ENCODE data around the gene FMN1.
A peak's percentile ranks its signal among the peaks of the same experiment; 100 is the strongest.

FMN1 gene

DNA sequence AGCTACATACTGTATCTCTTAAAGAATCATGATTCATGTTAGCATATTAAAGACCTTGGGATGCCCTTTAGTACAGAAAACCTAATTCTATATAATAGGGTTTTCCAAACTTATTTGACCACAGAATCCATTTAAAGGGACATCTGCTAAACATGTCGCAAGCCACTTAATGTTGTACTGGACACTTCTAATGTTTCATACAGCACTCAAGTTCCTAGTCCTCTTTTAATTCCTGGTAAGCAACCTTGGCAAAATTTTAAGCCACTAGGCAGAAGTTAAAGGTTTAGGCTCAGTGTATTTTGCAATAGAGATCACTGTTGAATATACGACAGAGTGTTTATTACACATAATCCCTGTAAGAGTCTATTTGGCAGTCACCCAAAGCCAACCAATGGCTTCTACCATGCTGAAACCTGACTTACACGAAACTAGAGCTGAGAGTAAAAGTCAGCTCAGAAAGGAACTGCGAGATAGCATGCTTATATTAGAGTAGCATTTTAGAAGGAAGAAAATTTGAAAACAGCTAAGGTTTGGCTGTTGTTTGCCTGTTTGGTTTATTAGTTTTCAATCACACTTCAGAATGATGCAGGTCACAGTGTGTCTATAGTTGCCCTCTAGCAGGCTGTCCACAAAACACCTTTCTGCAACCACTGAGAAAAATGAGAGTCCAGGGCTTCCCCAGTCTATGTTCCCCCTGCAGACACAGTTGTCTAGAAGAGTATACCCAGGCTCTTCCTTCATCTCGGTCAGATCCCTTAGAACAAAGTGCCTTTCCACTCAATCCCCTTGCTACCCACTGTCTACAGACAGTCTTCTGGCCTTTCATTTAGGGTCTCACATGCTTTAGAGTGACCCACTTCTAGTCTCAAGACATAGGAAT, 104.4 kb downstream of the FMN1 start:
- H3K36me3 ChIP-seq (ENCODE audit: control insufficient read depth in 4 of 4, insufficient read depth in 4 of 4, low read length in 3 of 4): no peaks in the 10 kb centered on the region
- DNase-seq: no peak
- H3K27ac ChIP-seq (ENCODE audit: insufficient read depth in 1 of 2, low read depth in 1 of 2, low read length in 2 of 2, poor library complexity in 1 of 2, severe bottlenecking in 2 of 2): no peak overlapping the region
- 89% methylated on average over 4 of the region's 5 CpGs for WGBS (ENCODE audit: insufficient coverage)
- CTCF ChIA-PET: interaction anchor here (1.3 to 13.8 kb wide), 5 partner anchors 8 to 126 kb away, joined by 3 to 162 read pairs (median 3); no protein-coding TSS in a partner anchor
- peaks cover 0 to 7% (median 0%) of the 10 kb centered on the region in 4 experiments for H3K4me1 ChIP-seq (ENCODE audit: control extremely low read depth in 1 of 4, control insufficient read depth in 4 of 4, insufficient read depth in 4 of 4, low read length in 3 of 4)
- POLR2A ChIA-PET: interaction anchor here (0.6 kb wide), 1 partner anchor 42 kb away, joined by 4 read pairs; no protein-coding TSS in a partner anchor
- H3K9me3 ChIP-seq (ENCODE audit: control extremely low read depth in 1 of 5, control insufficient read depth in 4 of 5, insufficient read depth in 2 of 5, low read depth in 1 of 5, low read length in 4 of 5): no peaks in the 10 kb centered on the region
- no peak overlapping the region for H3K4me3 ChIP-seq (ENCODE audit: control insufficient read depth in 1 of 7, extremely low read depth in 1 of 7, insufficient read depth in 4 of 7, low read depth in 2 of 7, low read length in 6 of 7)
- H3K27me3 ChIP-seq (replicated peaks in 2 of 5; ENCODE audit: control insufficient read depth in 4 of 5, insufficient read depth in 5 of 5, low read length in 4 of 5): no peaks in the 10 kb centered on the region

- Histone ChIP-seq H3K27me3 (replicated peaks in 2 of 5; ENCODE audit: control insufficient read depth in 4 of 5, insufficient read depth in 5 of 5, low read length in 4 of 5) (no peaks in the 10 kb centered on the region), H3K36me3 (ENCODE audit: control insufficient read depth in 4 of 4, insufficient read depth in 4 of 4, low read length in 3 of 4) (no peaks in the 10 kb centered on the region), H3K27ac (ENCODE audit: insufficient read depth in 1 of 2, low read depth in 1 of 2, low read length in 2 of 2, poor library complexity in 1 of 2, severe bottlenecking in 2 of 2) (no peak overlapping the region), H3K4me3 (ENCODE audit: control insufficient read depth in 1 of 7, extremely low read depth in 1 of 7, insufficient read depth in 4 of 7, low read depth in 2 of 7, low read length in 6 of 7) (no peak overlapping the region), H3K9me3 (ENCODE audit: control extremely low read depth in 1 of 5, control insufficient read depth in 4 of 5, insufficient read depth in 2 of 5, low read depth in 1 of 5, low read length in 4 of 5) (no peaks in the 10 kb centered on the region), H3K4me1 (ENCODE audit: control extremely low read depth in 1 of 4, control insufficient read depth in 4 of 4, insufficient read depth in 4 of 4, low read length in 3 of 4) (peaks cover 0 to 7% (median 0%) of the 10 kb centered on the region in 4 experiments)
- DNase-seq: no peak
- WGBS (ENCODE audit: insufficient coverage): 94% methylated on average over 3 of the region's 7 CpGs
- ChIA-PET POLR2A (interaction anchor here (0.6 kb wide), 1 partner anchor 22 kb away, joined by 3 read pairs; no protein-coding TSS in a partner anchor), CTCF (interaction anchor here (0.8 to 13.8 kb wide), 7 partner anchors 9 to 127 kb away, joined by 3 to 162 read pairs (median 3); no protein-coding TSS in a partner anchor)
Measured at GRCh38 chr15:33089165-33089877, 105.2 kb downstream of the FMN1 start.

DNA sequence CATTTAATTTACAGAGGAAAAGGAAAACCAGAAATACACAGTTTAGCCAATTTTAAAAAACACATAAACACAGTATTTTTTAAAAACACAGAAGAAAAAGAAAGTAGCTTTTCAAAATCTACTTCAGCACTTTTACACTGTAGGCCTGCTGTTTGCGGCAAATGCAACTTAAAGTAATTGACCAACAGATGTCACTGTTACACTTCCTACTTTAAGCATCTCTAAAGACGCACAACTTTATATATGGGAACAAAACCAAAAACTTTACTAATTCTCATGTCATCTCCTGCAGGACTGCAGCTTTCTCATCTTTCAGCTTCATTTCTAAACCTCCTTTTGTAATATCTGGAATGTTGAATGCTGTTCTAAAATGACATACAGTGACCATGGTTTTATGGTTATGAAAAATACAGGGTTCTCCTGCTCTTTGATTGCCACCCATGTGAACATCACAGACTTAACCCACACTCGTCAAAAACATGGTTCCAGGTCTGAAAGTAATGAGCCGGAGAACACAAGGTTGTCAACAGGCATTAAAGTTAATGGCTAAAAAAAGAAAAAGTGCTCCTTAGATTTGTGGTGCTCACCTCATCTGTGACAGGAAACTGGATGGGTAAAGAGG, 107.9 kb downstream of the FMN1 start:
- Histone ChIP-seq H3K4me1 (ENCODE audit: control extremely low read depth in 1 of 4, control insufficient read depth in 4 of 4, insufficient read depth in 4 of 4, low read length in 3 of 4) (no peaks in the 10 kb centered on the region), H3K4me3 (ENCODE audit: control insufficient read depth in 1 of 7, extremely low read depth in 1 of 7, insufficient read depth in 4 of 7, low read depth in 2 of 7, low read length in 6 of 7) (no peak overlapping the region)

GRCh38 chr15:33084661-33085060, 109.9 kb downstream of the FMN1 start:
- H3K27me3 ChIP-seq (replicated peaks in 2 of 5; ENCODE audit: control insufficient read depth in 4 of 5, insufficient read depth in 5 of 5, low read length in 4 of 5): peaks cover 0 to 3% (median 0%) of the 10 kb centered on the region in 5 experiments
- no peaks in the 10 kb centered on the region for H3K36me3 ChIP-seq (ENCODE audit: control insufficient read depth in 4 of 4, insufficient read depth in 4 of 4, low read length in 3 of 4)
- no peaks in the 10 kb centered on the region for H3K9me3 ChIP-seq (ENCODE audit: control extremely low read depth in 1 of 5, control insufficient read depth in 4 of 5, insufficient read depth in 2 of 5, low read depth in 1 of 5, low read length in 4 of 5)
- CTCF ChIA-PET: interaction anchor here (1.0 to 13.8 kb wide), 3 partner anchors 9 to 50 kb away, joined by 4 to 162 read pairs (median 4); no protein-coding TSS in a partner anchor
- H3K4me3 ChIP-seq (ENCODE audit: control insufficient read depth in 1 of 7, extremely low read depth in 1 of 7, insufficient read depth in 4 of 7, low read depth in 2 of 7, low read length in 6 of 7): no peak overlapping the region
- POLR2A ChIA-PET: no interaction called here
- 93% methylated on average over 4 of the region's 4 CpGs for WGBS (ENCODE audit: insufficient coverage)
- no peaks in the 10 kb centered on the region for H3K4me1 ChIP-seq (ENCODE audit: control extremely low read depth in 1 of 4, control insufficient read depth in 4 of 4, insufficient read depth in 4 of 4, low read length in 3 of 4)
- no peak overlapping the region for H3K27ac ChIP-seq (ENCODE audit: insufficient read depth in 1 of 2, low read depth in 1 of 2, low read length in 2 of 2, poor library complexity in 1 of 2, severe bottlenecking in 2 of 2)
- no peak for DNase-seq

More for the DNA sequence above, 107.9 kb downstream of the FMN1 start:
- Histone ChIP-seq H3K27me3 (replicated peaks in 2 of 5; ENCODE audit: control insufficient read depth in 4 of 5, insufficient read depth in 5 of 5, low read length in 4 of 5) (peaks cover 0 to 3% (median 0%) of the 10 kb centered on the region in 5 experiments), H3K9me3 (ENCODE audit: control extremely low read depth in 1 of 5, control insufficient read depth in 4 of 5, insufficient read depth in 2 of 5, low read depth in 1 of 5, low read length in 4 of 5) (no peaks in the 10 kb centered on the region), H3K27ac (ENCODE audit: insufficient read depth in 1 of 2, low read depth in 1 of 2, low read length in 2 of 2, poor library complexity in 1 of 2, severe bottlenecking in 2 of 2) (no peak overlapping the region), H3K36me3 (ENCODE audit: control insufficient read depth in 4 of 4, insufficient read depth in 4 of 4, low read length in 3 of 4) (no peaks in the 10 kb centered on the region)
- peak; percentile 64 to 83 (median 80) for DNase-seq
- ChIA-PET CTCF (interaction anchor here (0.6 to 13.8 kb wide), 13 partner anchors 10 to 211 kb away, joined by 3 to 162 read pairs (median 3); no protein-coding TSS in a partner anchor), POLR2A (interaction anchor here (0.6 kb wide), 2 partner anchors 47 to 111 kb away, joined by 3 to 4 read pairs; no protein-coding TSS in a partner anchor)
- WGBS (ENCODE audit: insufficient coverage): 11% methylated on average over 1 of the region's 4 CpGs

- H3K9me3 ChIP-seq (ENCODE audit: control extremely low read depth in 1 of 5, control insufficient read depth in 4 of 5, insufficient read depth in 2 of 5, low read depth in 1 of 5, low read length in 4 of 5): no peaks in the 10 kb centered on the region
- H3K4me3 ChIP-seq (ENCODE audit: control insufficient read depth in 1 of 7, extremely low read depth in 1 of 7, insufficient read depth in 4 of 7, low read depth in 2 of 7, low read length in 6 of 7): no peak overlapping the region
- ChIA-PET POLR2A (no interaction called here), CTCF (interaction anchor here (0.6 to 13.8 kb wide), 3 partner anchors 51 to 145 kb away, joined by 3 to 162 read pairs (median 3); no protein-coding TSS in a partner anchor)
- 100% methylated on average over 2 of the region's 6 CpGs for WGBS (ENCODE audit: insufficient coverage)
- peaks cover 0 to 3% (median 0%) of the 10 kb centered on the region in 5 experiments for H3K27me3 ChIP-seq (replicated peaks in 2 of 5; ENCODE audit: control insufficient read depth in 4 of 5, insufficient read depth in 5 of 5, low read length in 4 of 5)
- H3K36me3 ChIP-seq (ENCODE audit: control insufficient read depth in 4 of 4, insufficient read depth in 4 of 4, low read length in 3 of 4): no peaks in the 10 kb centered on the region
- no peaks in the 10 kb centered on the region for H3K4me1 ChIP-seq (ENCODE audit: control extremely low read depth in 1 of 4, control insufficient read depth in 4 of 4, insufficient read depth in 4 of 4, low read length in 3 of 4)
- H3K27ac ChIP-seq (ENCODE audit: insufficient read depth in 1 of 2, low read depth in 1 of 2, low read length in 2 of 2, poor library complexity in 1 of 2, severe bottlenecking in 2 of 2): no peak overlapping the region
- DNase-seq: no peak
Measured at GRCh38 chr15:33083232-33084081, 111.1 kb downstream of the FMN1 start.

DNA sequence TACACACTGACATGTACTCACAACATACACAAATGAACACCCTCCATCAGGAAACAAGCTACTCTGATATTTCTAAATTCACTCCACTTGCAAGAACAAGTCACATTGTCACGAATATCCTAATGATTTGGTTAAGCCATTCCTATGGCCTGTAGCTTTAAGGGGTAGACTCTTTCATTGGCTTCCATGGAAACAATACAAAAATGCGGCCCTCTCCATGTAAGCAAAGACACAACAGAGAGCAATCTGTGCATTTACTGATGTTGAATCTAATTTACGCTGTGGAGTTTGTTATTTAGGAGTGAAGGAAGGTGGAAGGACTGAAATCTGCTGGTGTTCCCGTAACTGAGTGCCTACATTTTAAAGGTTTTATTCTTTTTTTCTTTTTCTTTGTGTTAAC, 114.5 kb downstream of the FMN1 start:
- Histone ChIP-seq H3K4me3 (ENCODE audit: control insufficient read depth in 1 of 7, extremely low read depth in 1 of 7, insufficient read depth in 4 of 7, low read depth in 2 of 7, low read length in 6 of 7) (no peak overlapping the region), H3K9me3 (ENCODE audit: control extremely low read depth in 1 of 5, control insufficient read depth in 4 of 5, insufficient read depth in 2 of 5, low read depth in 1 of 5, low read length in 4 of 5) (no peaks in the 10 kb centered on the region), H3K27ac (ENCODE audit: insufficient read depth in 1 of 2, low read depth in 1 of 2, low read length in 2 of 2, poor library complexity in 1 of 2, severe bottlenecking in 2 of 2) (no peak overlapping the region), H3K36me3 (ENCODE audit: control insufficient read depth in 4 of 4, insufficient read depth in 4 of 4, low read length in 3 of 4) (no peaks in the 10 kb centered on the region), H3K27me3 (replicated peaks in 2 of 5; ENCODE audit: control insufficient read depth in 4 of 5, insufficient read depth in 5 of 5, low read length in 4 of 5) (peaks cover 0 to 8% (median 2%) of the 10 kb centered on the region in 5 experiments), H3K4me1 (ENCODE audit: control extremely low read depth in 1 of 4, control insufficient read depth in 4 of 4, insufficient read depth in 4 of 4, low read length in 3 of 4) (no peaks in the 10 kb centered on the region)
- 100% methylated on average over 2 of the region's 4 CpGs for WGBS (ENCODE audit: insufficient coverage)
- ChIA-PET CTCF (interaction anchor here (0.5 to 13.8 kb wide), 2 partner anchors 12 to 55 kb away, joined by 3 to 162 read pairs; no protein-coding TSS in a partner anchor), POLR2A (no interaction called here)
- DNase-seq: no peak
